ENCODE measurements around the gene BUB1. TPM values are rescaled to one million over a fixed set of nuclear protein-coding genes. Genes with fewer than 3 reads are reported as not detected.

Gene BUB1
- total RNA-seq, 4 donors from 2014 or later = 1.2 to 7.7 (median 3.2) TPM

GRCh38 chr2:110644357-110644756 is 33.5 kb downstream of the BUB1 start:
- no peak for DNase-seq (ENCODE audit: low spot score in 2 of 2)
- no peak overlapping the region for H3K4me3 ChIP-seq
- TF ChIP-seq CTCF (IDR thresholded peaks at IDR 0.05) (no peak), POLR2AphosphoS5 (IDR thresholded peaks at IDR 0.05) (no peak), EP300 (IDR thresholded peaks at IDR 0.05) (no peak), POLR2A (IDR thresholded peaks at IDR 0.05) (no peak)
- no peak overlapping the region for H3K27ac ChIP-seq
- no peaks in the 10 kb centered on the region for H3K27me3 ChIP-seq
- H3K4me1 ChIP-seq = no peaks in the 10 kb centered on the region
- 98% methylated on average over 3 of the region's 3 CpGs for WGBS
- H3K36me3 ChIP-seq = no peaks in the 10 kb centered on the region
- H3K9me3 ChIP-seq = no peaks in the 10 kb centered on the region

GRCh38 chr2:110642360-110642759 is 35.5 kb downstream of the BUB1 start:
- Histone ChIP-seq H3K4me3 (no peak overlapping the region), H3K4me1 (no peaks in the 10 kb centered on the region), H3K9me3 (no peaks in the 10 kb centered on the region), H3K27me3 (no peaks in the 10 kb centered on the region), H3K27ac (no peak overlapping the region), H3K36me3 (no peaks in the 10 kb centered on the region)
- DNase-seq (ENCODE audit: low spot score in 2 of 2) = no peak
- TF ChIP-seq CTCF (IDR thresholded peaks at IDR 0.05) (no peak), EP300 (IDR thresholded peaks at IDR 0.05) (no peak), POLR2A (IDR thresholded peaks at IDR 0.05) (no peak), POLR2AphosphoS5 (IDR thresholded peaks at IDR 0.05) (no peak)

GRCh38 chr2:110639972-110640371 is 37.9 kb downstream of the BUB1 start:
- no peak overlapping the region for H3K27ac ChIP-seq
- no peaks in the 10 kb centered on the region for H3K9me3 ChIP-seq
- TF ChIP-seq EP300 (IDR thresholded peaks at IDR 0.05) (no peak), CTCF (IDR thresholded peaks at IDR 0.05) (no peak), POLR2A (IDR thresholded peaks at IDR 0.05) (no peak), POLR2AphosphoS5 (IDR thresholded peaks at IDR 0.05) (no peak)
- no peaks in the 10 kb centered on the region for H3K27me3 ChIP-seq
- DNase-seq (ENCODE audit: low spot score in 2 of 2) = no peak
- no peaks in the 10 kb centered on the region for H3K36me3 ChIP-seq
- H3K4me3 ChIP-seq = no peak overlapping the region
- H3K4me1 ChIP-seq = no peaks in the 10 kb centered on the region
- WGBS = 88% methylated on average over 3 of the region's 3 CpGs

GRCh38 chr2:110638952-110639695 is 38.7 kb downstream of the BUB1 start:
- WGBS = 92% methylated on average over 4 of the region's 4 CpGs
- H3K27ac ChIP-seq = no peak overlapping the region
- no peaks in the 10 kb centered on the region for H3K36me3 ChIP-seq
- no peak overlapping the region for H3K4me3 ChIP-seq
- no peak for TF ChIP-seq POLR2AphosphoS5 (IDR thresholded peaks at IDR 0.05)
- TF ChIP-seq POLR2A (IDR thresholded peaks at IDR 0.05) = no peak
- no peak for TF ChIP-seq EP300 (IDR thresholded peaks at IDR 0.05)
- TF ChIP-seq CTCF (IDR thresholded peaks at IDR 0.05) = no peak
- H3K9me3 ChIP-seq = no peaks in the 10 kb centered on the region
- no peaks in the 10 kb centered on the region for H3K4me1 ChIP-seq
- DNase-seq (ENCODE audit: low spot score in 2 of 2) = no peak
- no peaks in the 10 kb centered on the region for H3K27me3 ChIP-seq

GRCh38 chr2:110638004-110638403 is 39.9 kb downstream of the BUB1 start:
- 96% methylated on average over 1 of the region's 1 CpG for WGBS
- H3K9me3 ChIP-seq = no peaks in the 10 kb centered on the region
- no peaks in the 10 kb centered on the region for H3K27me3 ChIP-seq
- DNase-seq (ENCODE audit: low spot score in 2 of 2) = no peak
- no peak overlapping the region for H3K4me3 ChIP-seq
- no peak for TF ChIP-seq EP300 (IDR thresholded peaks at IDR 0.05)
- TF ChIP-seq POLR2A (IDR thresholded peaks at IDR 0.05) = no peak
- no peak for TF ChIP-seq POLR2AphosphoS5 (IDR thresholded peaks at IDR 0.05)
- TF ChIP-seq CTCF (IDR thresholded peaks at IDR 0.05) = no peak
- H3K4me1 ChIP-seq = no peaks in the 10 kb centered on the region
- H3K36me3 ChIP-seq = no peaks in the 10 kb centered on the region
- H3K27ac ChIP-seq = no peak overlapping the region
